Fibroblast of lung (primary cell): ENCODE data around the gene HASPIN.

Experiments
- CTCF ChIP-seq, 2 donors: IDR thresholded peaks in 1 of 2; conservative IDR thresholded peaks in 1 of 2; 1 replicate in 1 of 2; 2 replicates in 1 of 2; pipeline ENCODE4 v1.5.1; 2011 to 2012; ENCODE audit warnings: low read length in 2 of 2, control low read depth in 1 of 2, inconsistent platforms in 1 of 2, low read depth in 1 of 2, mild to moderate bottlenecking in 1 of 2
- EZH2 ChIP-seq: IDR thresholded peaks from 2 replicates; pipeline ENCODE4 v1.5.1; 2012; ENCODE audit warnings: low read length, control low read depth, mild to moderate bottlenecking; ENCODE audit errors: missing control alignments

- TF ChIP-seq CTCF (conservative IDR thresholded peaks at IDR 0.05 in 1 of 2, IDR thresholded peaks at IDR 0.05 in 1 of 2; ENCODE audit: low read depth in 1 of 2, low read length in 2 of 2) (no peak), EZH2 (no peak)
Observed at GRCh38 chr17:3755335-3756030, 31.8 kb downstream of the HASPIN start.
